SU-DHL-6 (cell line): ENCODE results near the gene GPR141.

Experiments used
- H2AFZ ChIP-seq: fragments of 200-600 bp; sonication (generic); 2 replicates; pipeline ENCODE4 v1.6.1; 2014; ENCODE audit warnings: low read depth, mild to moderate bottlenecking, moderate library complexity, mixed read lengths, antibody characterized with exemption, low read length; ENCODE audit not compliant: severe bottlenecking
- H3F3A ChIP-seq: fragments of 200-600 bp; shearing (Covaris generic); 2 replicates; pipeline ENCODE4 v1.6.0; 2016; ENCODE audit warnings: antibody characterized with exemption, mild to moderate bottlenecking; ENCODE audit not compliant: insufficient read depth
- H3K27ac ChIP-seq: fragments of 200-600 bp; sonication (generic); 2 replicates; pipeline ENCODE4 v1.5.1; 2016; ENCODE audit warnings: low read depth, mild to moderate bottlenecking, low read length, moderate library complexity, mixed read lengths
- H3K27me3 ChIP-seq: fragments of 200-600 bp; sonication (generic), shearing (Covaris generic); 2 replicates; pipeline ENCODE4 v1.6.0; 2014; ENCODE audit warnings: mild to moderate bottlenecking, low read length
- H3K36me3 ChIP-seq: fragments of 200-600 bp; sonication (generic); 2 replicates; pipeline ENCODE4 v1.6.1; 2014; ENCODE audit warnings: mild to moderate bottlenecking, low read length, mixed read lengths
- H3K4me2 ChIP-seq: fragments of 300-600, 200-600 bp; shearing (Covaris generic), sonication (generic); 2 replicates; pipeline ENCODE4 v1.6.0; 2014; ENCODE audit warnings: low read length, low read depth, mild to moderate bottlenecking; ENCODE audit not compliant: poor library complexity, severe bottlenecking
- H3K4me3 ChIP-seq: fragments of 200-600 bp; sonication (generic); 2 replicates; pipeline ENCODE4 v1.5.1; 2014; ENCODE audit warnings: antibody characterized with exemption, low read length, mild to moderate bottlenecking, mixed read lengths; ENCODE audit not compliant: insufficient read depth, poor library complexity, severe bottlenecking
- H3K79me2 ChIP-seq: fragments of 200-600 bp; sonication (generic); 2 replicates; pipeline ENCODE4 v1.6.1; 2014; ENCODE audit warnings: mild to moderate bottlenecking, low read length, moderate library complexity; ENCODE audit not compliant: insufficient read depth
- H3K9ac ChIP-seq: fragments of 200-600 bp; sonication (generic); 2 replicates; pipeline ENCODE4 v1.7.0; 2014; ENCODE audit warnings: mild to moderate bottlenecking, low read length
- H3K9me2 ChIP-seq: fragments of 200-600 bp; sonication (generic); replicated peaks from 2 replicates; pipeline ENCODE4 v1.6.1; 2014; ENCODE audit warnings: low read length; ENCODE audit not compliant: insufficient read depth
- H3K9me3 ChIP-seq: fragments of 200-600 bp; sonication (generic); 2 replicates; pipeline ENCODE4 v1.6.1; 2014; ENCODE audit warnings: low read length, mixed read lengths; ENCODE audit not compliant: insufficient read depth
- H4K20me1 ChIP-seq: fragments of 200-600 bp; sonication (generic); 2 replicates; pipeline ENCODE4 v1.6.1; 2014; ENCODE audit warnings: low read depth, mild to moderate bottlenecking, antibody characterized with exemption, low read length, moderate library complexity, mixed read lengths
- EZH2phosphoT487 ChIP-seq: fragments of 200-600 bp; sonication (generic), shearing (Covaris generic); conservative IDR thresholded peaks from 2 replicates; pipeline ENCODE4 v1.6.1; 2018; ENCODE audit warnings: mild to moderate bottlenecking, antibody characterized with exemption, low read length, moderate library complexity, mixed read lengths
- TF ChIP-seq, protein P1 (sequence below): fragments of 200-600 bp; sonication (generic); IDR thresholded peaks from one replicate; pipeline ENCODE4 v1.5.1; 2017; ENCODE audit warnings: antibody characterized with exemption, mild to moderate bottlenecking, low read length, moderate library complexity; ENCODE audit not compliant: insufficient read depth, poor library complexity, severe bottlenecking

GPR141 gene

DNA sequence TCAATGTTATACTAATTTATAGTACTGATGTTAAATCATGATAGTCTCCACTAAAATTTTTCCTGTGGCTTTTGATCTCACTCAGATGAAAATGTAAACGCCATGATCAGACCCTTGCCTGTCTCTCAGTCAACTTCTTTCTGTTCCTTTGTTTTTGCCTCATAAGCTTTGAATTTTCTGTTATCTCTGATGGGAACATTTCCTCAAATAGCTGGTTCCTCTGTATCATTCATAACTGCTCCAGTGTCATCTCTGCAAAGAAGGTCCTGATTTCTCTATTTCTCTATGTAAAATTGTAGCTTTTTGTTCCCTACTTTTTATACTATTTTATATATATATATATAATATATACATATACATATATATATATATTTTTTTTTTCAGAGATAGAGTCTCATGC, 67.5 kb downstream of the GPR141 start:
- Histone ChIP-seq H4K20me1 (no peaks in the 10 kb centered on the region), H3K9me3 (no peaks in the 10 kb centered on the region), H3K4me3 (no peak overlapping the region), H3F3A (no peaks in the 10 kb centered on the region), H3K36me3 (no peaks in the 10 kb centered on the region), H3K9me2 (no peaks in the 10 kb centered on the region), H3K4me2 (no peak overlapping the region), H3K9ac (no peak overlapping the region), H3K27me3 (0 out of 2 replicates have a peak, but pooled peaks cover 3% of the 10 kb centered on the region), H3K79me2 (no peaks in the 10 kb centered on the region), H3K27ac (no peak overlapping the region), H2AFZ (no peak overlapping the region)
- TF ChIP-seq, protein P1, sequence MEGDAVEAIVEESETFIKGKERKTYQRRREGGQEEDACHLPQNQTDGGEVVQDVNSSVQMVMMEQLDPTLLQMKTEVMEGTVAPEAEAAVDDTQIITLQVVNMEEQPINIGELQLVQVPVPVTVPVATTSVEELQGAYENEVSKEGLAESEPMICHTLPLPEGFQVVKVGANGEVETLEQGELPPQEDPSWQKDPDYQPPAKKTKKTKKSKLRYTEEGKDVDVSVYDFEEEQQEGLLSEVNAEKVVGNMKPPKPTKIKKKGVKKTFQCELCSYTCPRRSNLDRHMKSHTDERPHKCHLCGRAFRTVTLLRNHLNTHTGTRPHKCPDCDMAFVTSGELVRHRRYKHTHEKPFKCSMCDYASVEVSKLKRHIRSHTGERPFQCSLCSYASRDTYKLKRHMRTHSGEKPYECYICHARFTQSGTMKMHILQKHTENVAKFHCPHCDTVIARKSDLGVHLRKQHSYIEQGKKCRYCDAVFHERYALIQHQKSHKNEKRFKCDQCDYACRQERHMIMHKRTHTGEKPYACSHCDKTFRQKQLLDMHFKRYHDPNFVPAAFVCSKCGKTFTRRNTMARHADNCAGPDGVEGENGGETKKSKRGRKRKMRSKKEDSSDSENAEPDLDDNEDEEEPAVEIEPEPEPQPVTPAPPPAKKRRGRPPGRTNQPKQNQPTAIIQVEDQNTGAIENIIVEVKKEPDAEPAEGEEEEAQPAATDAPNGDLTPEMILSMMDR = no peak
- no peak for TF ChIP-seq EZH2phosphoT487

DNA sequence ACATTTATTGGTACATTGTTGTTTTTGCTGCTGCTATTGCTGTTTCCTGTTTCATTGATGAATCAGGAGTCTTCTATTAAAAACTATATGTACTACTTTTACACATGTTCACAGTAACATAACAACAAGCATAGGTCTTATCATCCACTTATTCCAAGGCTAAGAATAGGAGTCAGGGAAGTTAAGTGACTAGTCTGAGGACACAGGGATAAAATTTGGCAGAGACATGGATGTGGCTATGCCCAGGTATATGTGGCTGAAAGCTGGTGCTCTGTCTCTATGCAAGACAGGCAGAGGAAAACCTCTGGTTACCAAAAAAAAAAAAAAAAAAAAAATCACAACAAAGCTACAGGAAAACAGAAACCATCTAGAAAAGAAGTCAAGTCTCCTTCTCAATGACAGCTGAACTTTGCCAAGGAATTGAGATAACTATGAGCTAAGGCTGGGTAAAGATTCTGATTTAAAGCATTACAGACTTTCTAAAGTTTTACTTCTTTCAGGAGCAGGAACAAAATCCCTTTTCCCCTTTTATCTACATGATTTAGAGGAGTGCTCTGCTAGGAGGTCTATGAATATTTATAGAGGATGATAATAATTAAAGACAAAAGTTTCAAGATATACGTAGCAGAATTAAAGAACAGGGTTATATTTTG, 70.0 kb downstream of the GPR141 start:
- Histone ChIP-seq H3K4me2 (no peak overlapping the region), H3K79me2 (no peaks in the 10 kb centered on the region), H3K4me3 (no peak overlapping the region), H3K9me2 (no peaks in the 10 kb centered on the region), H3K27ac (no peak overlapping the region), H3F3A (no peaks in the 10 kb centered on the region), H3K9ac (no peak overlapping the region), H3K9me3 (no peaks in the 10 kb centered on the region), H2AFZ (no peak overlapping the region), H3K36me3 (no peaks in the 10 kb centered on the region), H4K20me1 (no peaks in the 10 kb centered on the region), H3K27me3 (no peaks in the 10 kb centered on the region)
- no peak for TF ChIP-seq EZH2phosphoT487
- TF ChIP-seq, protein P1 = no peak

DNA sequence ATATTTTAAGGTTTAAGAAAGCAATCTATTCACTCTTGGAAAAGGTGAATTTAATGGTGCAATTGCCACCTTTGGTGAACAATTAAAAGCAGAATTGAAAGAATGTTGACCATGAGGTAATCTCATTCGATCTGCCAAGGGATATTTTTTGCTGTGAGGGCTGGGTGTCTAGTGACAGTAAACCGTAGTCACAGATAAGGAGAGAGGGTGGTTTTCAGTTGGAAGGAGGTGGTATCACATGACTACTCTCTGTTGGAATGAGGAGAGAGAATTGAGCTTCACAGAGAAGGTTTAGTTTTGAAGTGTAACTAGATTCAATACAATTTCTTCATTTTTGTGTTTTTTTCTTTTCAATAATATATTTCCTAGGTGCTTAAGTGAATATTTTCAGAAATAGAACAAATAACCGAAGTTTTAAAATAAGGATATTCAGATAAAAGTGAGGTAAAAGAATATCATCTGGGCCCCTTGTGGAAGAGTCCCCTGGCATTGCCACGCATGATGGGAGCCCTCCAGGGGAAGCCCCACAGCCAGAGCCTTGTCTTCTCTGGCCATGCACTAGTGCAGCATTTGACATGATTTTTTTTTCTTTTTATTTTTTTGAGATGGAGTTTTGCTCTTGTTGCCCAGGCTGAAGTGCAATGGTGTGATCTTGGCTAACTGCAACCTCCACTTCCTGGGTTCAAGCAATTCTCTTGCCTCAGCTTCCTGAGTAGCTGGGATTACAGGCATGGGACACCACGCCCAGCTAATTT, 73.4 kb downstream of the GPR141 start:
- no peaks in the 10 kb centered on the region for H4K20me1 ChIP-seq
- no peak overlapping the region for H3K4me3 ChIP-seq
- no peak overlapping the region for H3K27ac ChIP-seq
- H3K4me2 ChIP-seq = no peak overlapping the region
- H3K9ac ChIP-seq = no peak overlapping the region
- H3K9me3 ChIP-seq = no peaks in the 10 kb centered on the region
- H3K79me2 ChIP-seq = no peaks in the 10 kb centered on the region
- no peak overlapping the region for H2AFZ ChIP-seq
- TF ChIP-seq EZH2phosphoT487 = no peak
- TF ChIP-seq, protein P1 = no peak
- H3F3A ChIP-seq = no peaks in the 10 kb centered on the region
- no peaks in the 10 kb centered on the region for H3K36me3 ChIP-seq
- no peaks in the 10 kb centered on the region for H3K9me2 ChIP-seq
- peaks cover 2% of the 10 kb centered on the region; the same call in 1 of the 2 replicates for H3K27me3 ChIP-seq
